K562 (cell line): ENCODE measurements around the gene GPR4. TPM values are rescaled to one million over a fixed set of nuclear protein-coding genes. Genes with fewer than 3 reads are reported as not detected.

Source experiments
- CBX3 ChIP-seq, 2 experiments: IDR thresholded peaks; 1 replicate in 1 of 2; 2 replicates in 1 of 2; pipeline ENCODE4 v1.6.1; 2012; ENCODE audit warnings: inconsistent platforms in 2 of 2, low read length in 2 of 2, borderline replicate concordance in 1 of 2, control low read depth in 1 of 2
- CREB1 ChIP-seq, 2 experiments: sonication (generic) in 1 of 2; formaldehyde crosslinking in 1 of 2; IDR thresholded peaks; 2 replicates each; pipeline versions ENCODE4 v1.6.1 to v1.8.0; 2012 to 2022; ENCODE audit warnings: inconsistent platforms in 1 of 2, mild to moderate bottlenecking in 1 of 2, missing genetic modification reagents in 1 of 2, moderate library complexity in 1 of 2
- ETS2 ChIP-seq: IDR thresholded peaks from 2 replicates; pipeline ENCODE4 v1.6.1; 2016; ENCODE audit warnings: borderline replicate concordance, missing genetic modification characterization, mild to moderate bottlenecking, moderate library complexity, missing compliant biosample characterization; ENCODE audit not compliant: poor library complexity, severe bottlenecking
- FOS ChIP-seq: IDR thresholded peaks from 3 replicates; pipeline ENCODE4 v1.6.1; 2011; ENCODE audit not compliant: insufficient read length; ENCODE audit errors: extremely low read depth
- FOXJ2 ChIP-seq: fragments of 200-800 bp; sonication (Bioruptor generic); IDR thresholded peaks from 2 replicates; pipeline ENCODE4 v1.6.1; 2016; ENCODE audit warnings: missing genetic modification characterization, missing compliant biosample characterization
- JUN ChIP-seq, 2 experiments: sonication (generic) in 1 of 2; formaldehyde crosslinking in 1 of 2; IDR thresholded peaks; 2 replicates each; pipeline versions ENCODE4 v1.6.1 to v1.8.0; 2012 to 2022; ENCODE audit warnings: borderline replicate concordance in 2 of 2, mild to moderate bottlenecking in 2 of 2, improper control_type of control experiment in 1 of 2, low read depth in 1 of 2, low read length in 1 of 2, missing genetic modification reagents in 1 of 2
- KHSRP ChIP-seq: fragments of 450-650 bp; IDR thresholded peaks from 2 replicates; pipeline ENCODE4 v1.6.1; 2017
- NFRKB ChIP-seq: fragments of 450-650 bp; IDR thresholded peaks from 2 replicates; pipeline ENCODE4 v1.6.1; 2016; ENCODE audit warnings: low read depth
- PML ChIP-seq: IDR thresholded peaks from 2 replicates; pipeline ENCODE4 v1.6.1; 2012; ENCODE audit warnings: low read length, inconsistent platforms
- RAD51 ChIP-seq: fragments of 450-650 bp; IDR thresholded peaks from 2 replicates; pipeline ENCODE4 v1.7.1; 2016; ENCODE audit warnings: low read depth, mild to moderate bottlenecking, borderline replicate concordance
- ZNF354B ChIP-seq: fragments of 250-450 bp; sonication (Bioruptor Pico); IDR thresholded peaks from 2 replicates; pipeline ENCODE4 v1.4.0; 2020
- polyA plus RNA-seq, 8 experiments: library from polyadenylated mRNA; depleted of rRNA in 4 of 8; stranded (reverse) in 5 of 8; unstranded in 3 of 8; fragments of >200 nt; fragmentation: Nextera tagmentation in 2 of 8; fragmentation: Illumina TruSeq in 1 of 8; extraction: Ambion mirVana in 2 of 8; extraction: Trizol in 1 of 8; gene quantifications; 2 replicates each; pipeline versions ENCODE4 v1.2.1 to v1.2.3, GENCODE V29; 2011 to 2014; ENCODE audit warnings: inconsistent platforms in 1 of 8, missing spikeins in 1 of 8
- total RNA-seq, 7 experiments: library from RNA; depleted of rRNA in 6 of 7; stranded (reverse); fragments of >200 nt in 6 of 7; fragmentation: Illumina TruSeq in 2 of 7; extraction: Trizol in 2 of 7; gene quantifications; 2 replicates each; pipeline versions ENCODE4 v1.2.1 to v1.2.3, GENCODE V29; 2011 to 2021; ENCODE audit warnings: low replicate concordance in 1 of 7
- TF ChIP-seq, protein P1 (sequence below): fragments of 450-650 bp; formaldehyde crosslinking; IDR thresholded peaks from 2 replicates; pipeline ENCODE4 v1.4.0; 2020; ENCODE audit warnings: mild to moderate bottlenecking
- TF ChIP-seq, protein P2 (sequence below), 3 experiments: IDR thresholded peaks in 2 of 3; conservative IDR thresholded peaks in 1 of 3; 2 replicates each; pipeline ENCODE4 v1.5.1; 2011 to 2012; ENCODE audit warnings: low read length in 3 of 3, mild to moderate bottlenecking in 3 of 3, control low read depth in 2 of 3, improper control_type of control experiment in 1 of 3, inconsistent platforms in 1 of 3, low read depth in 1 of 3, mixed read lengths in 1 of 3, moderate library complexity in 1 of 3; ENCODE audit not compliant: insufficient read depth in 2 of 3
- TF ChIP-seq, protein P3 (sequence below): conservative IDR thresholded peaks from 2 replicates; pipeline ENCODE4 v1.6.1; 2011; ENCODE audit warnings: low read depth, mild to moderate bottlenecking, low read length; ENCODE audit not compliant: control insufficient read depth
- TF ChIP-seq, protein P4 (sequence below): sonication (generic); formaldehyde crosslinking; IDR thresholded peaks from 2 replicates; pipeline ENCODE4 v1.8.0; 2022; ENCODE audit warnings: mild to moderate bottlenecking, missing genetic modification reagents
- TF ChIP-seq, protein P5 (sequence below): sonication (generic); formaldehyde crosslinking; IDR thresholded peaks from 2 replicates; pipeline ENCODE4 v1.8.1; 2023; ENCODE audit warnings: mild to moderate bottlenecking, missing genetic modification reagents

The GPR4 gene
- total and polyA plus RNA-seq, 9 of the 15 experiments (the other 6 are each of a cell fraction or from before 2014, with no cell fraction given), result 0.03 to 0.09 (median 0.04) TPM; not detected in 5

DNA sequence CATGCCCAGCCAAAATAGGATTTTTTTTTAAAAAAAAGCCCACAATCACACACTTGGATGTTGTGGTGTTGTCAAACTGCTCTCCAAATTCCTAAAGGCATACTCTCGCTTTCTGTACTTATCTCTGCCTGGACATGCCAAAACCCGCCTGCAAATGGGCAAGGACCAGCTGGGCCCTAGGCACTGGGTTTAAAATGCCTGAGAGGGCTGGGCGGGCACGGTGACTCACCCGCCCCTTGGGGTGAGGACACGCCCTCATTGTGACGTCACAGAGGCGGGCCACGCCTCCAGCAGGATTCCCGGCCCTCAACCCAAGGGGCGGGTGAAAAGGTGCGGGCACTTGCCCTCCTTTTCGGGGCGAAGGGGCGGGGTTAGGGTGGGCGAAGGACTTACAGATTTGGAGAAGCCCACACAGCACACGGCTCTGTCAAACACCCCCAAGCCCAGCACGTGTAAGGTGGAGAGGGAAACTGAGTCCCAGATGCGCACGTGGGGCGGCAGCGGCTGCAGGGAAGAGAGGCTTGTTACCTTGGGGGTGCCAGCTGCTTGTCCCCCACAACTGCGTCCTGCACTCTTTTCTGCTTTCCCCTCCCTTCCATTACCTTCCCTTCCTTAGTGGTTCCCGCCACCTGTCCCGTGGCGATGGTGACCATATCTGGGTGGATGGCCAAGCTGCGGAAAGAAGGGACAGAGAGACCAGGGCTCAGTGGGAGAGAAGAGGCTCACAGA is 30.6 kb upstream of the GPR4 start (continued):
- TF ChIP-seq ETS2 (tag) (no peak), CREB1 (IDR thresholded peaks at IDR 0.05) (peak; percentile 73; the same call in 1 of the 2 replicates), CREB1 (CRISPR knock-in tag; IDR thresholded peaks at IDR 0.05) (peak; percentile 93), JUN (IDR thresholded peaks at IDR 0.05; ENCODE audit: borderline replicate concordance, low read depth, low read length) (peak; percentile 58), JUN (CRISPR knock-in tag; IDR thresholded peaks at IDR 0.05; ENCODE audit: borderline replicate concordance) (no peak), RAD51 (no peak), CBX3 (IDR thresholded peaks at IDR 0.05; ENCODE audit: borderline replicate concordance in 1 of 2, low read length in 2 of 2) (no peak), FOS (peak; percentile 15), ZNF354B (no peak), PML (no peak), NFRKB (no peak), KHSRP (peak; percentile 85), FOXJ2 (tag) (no peak)
- TF ChIP-seq, protein P1, sequence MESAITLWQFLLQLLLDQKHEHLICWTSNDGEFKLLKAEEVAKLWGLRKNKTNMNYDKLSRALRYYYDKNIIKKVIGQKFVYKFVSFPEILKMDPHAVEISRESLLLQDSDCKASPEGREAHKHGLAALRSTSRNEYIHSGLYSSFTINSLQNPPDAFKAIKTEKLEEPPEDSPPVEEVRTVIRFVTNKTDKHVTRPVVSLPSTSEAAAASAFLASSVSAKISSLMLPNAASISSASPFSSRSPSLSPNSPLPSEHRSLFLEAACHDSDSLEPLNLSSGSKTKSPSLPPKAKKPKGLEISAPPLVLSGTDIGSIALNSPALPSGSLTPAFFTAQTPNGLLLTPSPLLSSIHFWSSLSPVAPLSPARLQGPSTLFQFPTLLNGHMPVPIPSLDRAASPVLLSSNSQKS (CRISPR knock-in tag), result no peak
- TF ChIP-seq, protein P2, sequence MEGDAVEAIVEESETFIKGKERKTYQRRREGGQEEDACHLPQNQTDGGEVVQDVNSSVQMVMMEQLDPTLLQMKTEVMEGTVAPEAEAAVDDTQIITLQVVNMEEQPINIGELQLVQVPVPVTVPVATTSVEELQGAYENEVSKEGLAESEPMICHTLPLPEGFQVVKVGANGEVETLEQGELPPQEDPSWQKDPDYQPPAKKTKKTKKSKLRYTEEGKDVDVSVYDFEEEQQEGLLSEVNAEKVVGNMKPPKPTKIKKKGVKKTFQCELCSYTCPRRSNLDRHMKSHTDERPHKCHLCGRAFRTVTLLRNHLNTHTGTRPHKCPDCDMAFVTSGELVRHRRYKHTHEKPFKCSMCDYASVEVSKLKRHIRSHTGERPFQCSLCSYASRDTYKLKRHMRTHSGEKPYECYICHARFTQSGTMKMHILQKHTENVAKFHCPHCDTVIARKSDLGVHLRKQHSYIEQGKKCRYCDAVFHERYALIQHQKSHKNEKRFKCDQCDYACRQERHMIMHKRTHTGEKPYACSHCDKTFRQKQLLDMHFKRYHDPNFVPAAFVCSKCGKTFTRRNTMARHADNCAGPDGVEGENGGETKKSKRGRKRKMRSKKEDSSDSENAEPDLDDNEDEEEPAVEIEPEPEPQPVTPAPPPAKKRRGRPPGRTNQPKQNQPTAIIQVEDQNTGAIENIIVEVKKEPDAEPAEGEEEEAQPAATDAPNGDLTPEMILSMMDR (IDR thresholded peaks at IDR 0.05 in 2 of 3, conservative IDR thresholded peaks at IDR 0.05 in 1 of 3; ENCODE audit: insufficient read depth in 2 of 3, low read depth in 1 of 3, low read length in 3 of 3), result peak in 1 of 3 experiments; percentile 3; a peak in 1 of 6 replicates
- TF ChIP-seq, protein P3, sequence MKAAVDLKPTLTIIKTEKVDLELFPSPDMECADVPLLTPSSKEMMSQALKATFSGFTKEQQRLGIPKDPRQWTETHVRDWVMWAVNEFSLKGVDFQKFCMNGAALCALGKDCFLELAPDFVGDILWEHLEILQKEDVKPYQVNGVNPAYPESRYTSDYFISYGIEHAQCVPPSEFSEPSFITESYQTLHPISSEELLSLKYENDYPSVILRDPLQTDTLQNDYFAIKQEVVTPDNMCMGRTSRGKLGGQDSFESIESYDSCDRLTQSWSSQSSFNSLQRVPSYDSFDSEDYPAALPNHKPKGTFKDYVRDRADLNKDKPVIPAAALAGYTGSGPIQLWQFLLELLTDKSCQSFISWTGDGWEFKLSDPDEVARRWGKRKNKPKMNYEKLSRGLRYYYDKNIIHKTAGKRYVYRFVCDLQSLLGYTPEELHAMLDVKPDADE, result no peak
- TF ChIP-seq, protein P4, sequence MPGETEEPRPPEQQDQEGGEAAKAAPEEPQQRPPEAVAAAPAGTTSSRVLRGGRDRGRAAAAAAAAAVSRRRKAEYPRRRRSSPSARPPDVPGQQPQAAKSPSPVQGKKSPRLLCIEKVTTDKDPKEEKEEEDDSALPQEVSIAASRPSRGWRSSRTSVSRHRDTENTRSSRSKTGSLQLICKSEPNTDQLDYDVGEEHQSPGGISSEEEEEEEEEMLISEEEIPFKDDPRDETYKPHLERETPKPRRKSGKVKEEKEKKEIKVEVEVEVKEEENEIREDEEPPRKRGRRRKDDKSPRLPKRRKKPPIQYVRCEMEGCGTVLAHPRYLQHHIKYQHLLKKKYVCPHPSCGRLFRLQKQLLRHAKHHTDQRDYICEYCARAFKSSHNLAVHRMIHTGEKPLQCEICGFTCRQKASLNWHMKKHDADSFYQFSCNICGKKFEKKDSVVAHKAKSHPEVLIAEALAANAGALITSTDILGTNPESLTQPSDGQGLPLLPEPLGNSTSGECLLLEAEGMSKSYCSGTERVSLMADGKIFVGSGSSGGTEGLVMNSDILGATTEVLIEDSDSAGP, result 0 out of 2 replicates have a peak, but pooled peaks have one; percentile 61
- TF ChIP-seq, protein P5, sequence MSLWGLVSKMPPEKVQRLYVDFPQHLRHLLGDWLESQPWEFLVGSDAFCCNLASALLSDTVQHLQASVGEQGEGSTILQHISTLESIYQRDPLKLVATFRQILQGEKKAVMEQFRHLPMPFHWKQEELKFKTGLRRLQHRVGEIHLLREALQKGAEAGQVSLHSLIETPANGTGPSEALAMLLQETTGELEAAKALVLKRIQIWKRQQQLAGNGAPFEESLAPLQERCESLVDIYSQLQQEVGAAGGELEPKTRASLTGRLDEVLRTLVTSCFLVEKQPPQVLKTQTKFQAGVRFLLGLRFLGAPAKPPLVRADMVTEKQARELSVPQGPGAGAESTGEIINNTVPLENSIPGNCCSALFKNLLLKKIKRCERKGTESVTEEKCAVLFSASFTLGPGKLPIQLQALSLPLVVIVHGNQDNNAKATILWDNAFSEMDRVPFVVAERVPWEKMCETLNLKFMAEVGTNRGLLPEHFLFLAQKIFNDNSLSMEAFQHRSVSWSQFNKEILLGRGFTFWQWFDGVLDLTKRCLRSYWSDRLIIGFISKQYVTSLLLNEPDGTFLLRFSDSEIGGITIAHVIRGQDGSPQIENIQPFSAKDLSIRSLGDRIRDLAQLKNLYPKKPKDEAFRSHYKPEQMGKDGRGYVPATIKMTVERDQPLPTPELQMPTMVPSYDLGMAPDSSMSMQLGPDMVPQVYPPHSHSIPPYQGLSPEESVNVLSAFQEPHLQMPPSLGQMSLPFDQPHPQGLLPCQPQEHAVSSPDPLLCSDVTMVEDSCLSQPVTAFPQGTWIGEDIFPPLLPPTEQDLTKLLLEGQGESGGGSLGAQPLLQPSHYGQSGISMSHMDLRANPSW, result no peak
